Activated naive CD4-positive, alpha-beta T cell treated with anti-CD3 and anti-CD28 coated beads for 36 hours (primary cell): Measurements from ENCODE around the gene ANP32E. TPM values are rescaled to one million over a fixed set of nuclear protein-coding genes. Genes with fewer than 3 reads are reported as not detected.

Source experiments
- CTCF ChIA-PET: fragments of 350-600 bp; sonication (Branson Sonifier 250); formaldehyde crosslinking; loops from one replicate; lab custom pipeline; 2021; ENCODE audit warnings: antibody characterized with exemption; lab: Charles Lee
- DNase-seq: peaks from one replicate; pipeline ENCODE4 v3.0.0-alpha.2; 2020
- H3K27ac Mint-ChIP-seq: one replicate; pipeline ENCODE4 v1.8.0; 2021; ENCODE audit warnings: mild to moderate bottlenecking, mixed read lengths
- H3K27me3 Mint-ChIP-seq: one replicate; pipeline ENCODE4 v1.8.0; 2021; ENCODE audit warnings: low read depth, mixed read lengths
- H3K36me3 Mint-ChIP-seq: one replicate; pipeline ENCODE4 v1.8.0; 2021; ENCODE audit warnings: low read depth, mixed read lengths
- H3K4me1 Mint-ChIP-seq: one replicate; pipeline ENCODE4 v1.8.0; 2021; ENCODE audit warnings: low read depth, mixed read lengths
- H3K4me3 Mint-ChIP-seq: one replicate; pipeline ENCODE4 v1.8.0; 2021; ENCODE audit warnings: mild to moderate bottlenecking, moderate library complexity, mixed read lengths
- H3K9me3 Mint-ChIP-seq: one replicate; pipeline ENCODE4 v1.8.0; 2021; ENCODE audit warnings: mixed read lengths
- intact Hi-C: fragments of 100-400 bp; cut with micrococcal nuclease; formaldehyde crosslinking; loops from one replicate; pipeline ENCODE4 v1.15.1; 2023
- total RNA-seq, 2 experiments: library from RNA; stranded (reverse); gene quantifications; one replicate each; pipeline ENCODE4 v1.2.3, GENCODE V29; 2021

Gene ANP32E
- total RNA-seq, 2 experiments from 2014 or later = 201 to 202 TPM

- Mint-ChIP-seq H3K4me3 (no peak overlapping the region), H3K9me3 (no peaks in the 10 kb centered on the region), H3K4me1 (no peaks in the 10 kb centered on the region), H3K36me3 (no peaks in the 10 kb centered on the region), H3K27ac (no peak overlapping the region), H3K27me3 (no peaks in the 10 kb centered on the region)
- CTCF ChIA-PET = interaction anchor here (0.8 to 2.1 kb wide), 3 partner anchors 8 to 13 kb away, joined by 3 to 11 read pairs (median 6); no protein-coding TSS in a partner anchor
- DNase-seq = no peak
- intact Hi-C loops = no loop called here
These were observed 57.4 kb downstream of the ANP32E start for GRCh38 chr1:150178548-150178947.

DNA sequence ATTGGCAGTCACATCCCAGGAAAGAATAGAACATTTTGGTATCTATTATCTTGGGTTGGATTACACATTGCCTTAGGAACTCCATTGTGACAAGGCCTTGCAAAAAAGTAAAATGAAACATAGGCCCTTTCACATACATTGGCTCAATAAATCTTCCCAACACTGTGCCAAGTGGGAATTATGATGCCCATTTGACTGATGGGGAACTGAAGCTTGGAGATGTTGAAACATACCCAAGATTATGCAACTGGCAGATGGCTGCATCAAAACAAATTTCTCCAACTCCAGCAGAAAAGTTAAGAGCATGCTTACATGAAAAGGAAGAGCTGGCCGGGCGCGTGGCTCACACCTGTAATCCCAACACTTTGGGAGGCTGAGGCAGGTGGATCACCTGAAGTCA lies 59.3 kb downstream of the ANP32E start:
- Mint-ChIP-seq H3K4me1 (no peaks in the 10 kb centered on the region), H3K36me3 (no peaks in the 10 kb centered on the region), H3K9me3 (no peaks in the 10 kb centered on the region), H3K27me3 (no peaks in the 10 kb centered on the region), H3K4me3 (no peak overlapping the region), H3K27ac (no peak overlapping the region)
- intact Hi-C loops = no loop called here
- no peak for DNase-seq
- CTCF ChIA-PET = interaction anchor here (1.0 to 2.1 kb wide), 3 partner anchors 11 to 214 kb away, joined by 6 to 11 read pairs (median 9); no protein-coding TSS in a partner anchor

GRCh38 chr1:150173141-150173585 lies 62.7 kb downstream of the ANP32E start:
- CTCF ChIA-PET = interaction anchor here (12.0 kb wide), 1 partner anchor 99 kb away, joined by 122 read pairs; no protein-coding TSS in a partner anchor
- H3K27ac Mint-ChIP-seq = no peak overlapping the region
- no peaks in the 10 kb centered on the region for H3K27me3 Mint-ChIP-seq
- H3K4me3 Mint-ChIP-seq = no peak overlapping the region
- H3K9me3 Mint-ChIP-seq = no peaks in the 10 kb centered on the region
- H3K36me3 Mint-ChIP-seq = no peaks in the 10 kb centered on the region
- no peaks in the 10 kb centered on the region for H3K4me1 Mint-ChIP-seq
- intact Hi-C loops = no loop called here
- no peak for DNase-seq

DNA sequence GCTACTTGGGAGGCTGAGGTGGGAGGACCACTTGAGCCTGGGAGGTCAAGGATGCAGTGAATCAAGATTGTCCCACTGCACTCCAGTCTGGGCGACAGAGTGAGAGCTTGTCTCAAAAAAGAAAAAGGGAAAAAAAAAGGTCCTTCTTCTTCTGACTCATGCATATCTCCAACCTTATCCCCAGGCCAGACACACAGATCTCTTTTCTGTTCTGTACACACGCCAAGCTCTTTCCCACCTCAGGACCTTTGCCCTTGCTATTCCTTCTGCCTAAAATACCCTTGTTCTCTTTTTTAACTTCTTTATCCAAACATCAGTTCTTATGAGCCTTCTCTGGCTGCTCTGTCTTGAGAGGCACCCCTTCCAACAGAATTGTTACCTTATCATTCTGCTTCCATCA lies 64.1 kb downstream of the ANP32E start:
- Mint-ChIP-seq H3K27me3 (no peaks in the 10 kb centered on the region), H3K4me3 (no peak overlapping the region), H3K4me1 (no peaks in the 10 kb centered on the region), H3K36me3 (no peaks in the 10 kb centered on the region), H3K27ac (no peak overlapping the region), H3K9me3 (no peaks in the 10 kb centered on the region)
- intact Hi-C loops = no loop called here
- DNase-seq = no peak
- CTCF ChIA-PET = interaction anchor here (1.6 to 12.0 kb wide), 3 partner anchors 12 to 98 kb away, joined by 3 to 122 read pairs (median 28); no protein-coding TSS in a partner anchor

GRCh38 chr1:150168960-150169601 lies 66.8 kb downstream of the ANP32E start:
- intact Hi-C loops = loop anchor here (1.0 to 5.0 kb wide), 2 partner anchors 96 to 277 kb away; no protein-coding TSS in a partner anchor
- no peaks in the 10 kb centered on the region for H3K9me3 Mint-ChIP-seq
- DNase-seq = peak; percentile 72
- H3K4me3 Mint-ChIP-seq = no peak overlapping the region
- CTCF ChIA-PET = interaction anchor here (0.7 to 12.0 kb wide), 7 partner anchors 8 to 207 kb away, joined by 3 to 122 read pairs (median 4); no protein-coding TSS in a partner anchor
- no peaks in the 10 kb centered on the region for H3K27me3 Mint-ChIP-seq
- H3K36me3 Mint-ChIP-seq = no peaks in the 10 kb centered on the region
- no peak overlapping the region for H3K27ac Mint-ChIP-seq
- no peaks in the 10 kb centered on the region for H3K4me1 Mint-ChIP-seq

Other genes starting within 250 kb of the ANP32E start
- 10 to 100 TPM; 10.9 to 11.0 TPM for gene OTUD7B, start 225.4 kb downstream of the ANP32E start, total RNA-seq
- gene VPS45, start 168.3 kb downstream of the ANP32E start, total RNA-seq = 10 to 100 TPM; 21.2 to 23.6 TPM
- 1 to 10 TPM; 4.4 to 4.7 TPM for gene PLEKHO1, start 86.2 kb downstream of the ANP32E start, total RNA-seq
- gene CA14, start 21.7 kb upstream of the ANP32E start, total RNA-seq = not detected
- gene APH1A, start 32.9 kb upstream of the ANP32E start, total RNA-seq = 10 to 100 TPM; 71.2 to 75.7 TPM
- under 1 TPM; 0.41 to 0.86 TPM for gene C1orf54, start 36.7 kb upstream of the ANP32E start, total RNA-seq
- 1 to 10 TPM in 1 of 2 experiments, under 1 TPM in 1; 0.84 to 1.0 TPM for gene CIART, start 46.4 kb upstream of the ANP32E start, total RNA-seq
- gene MRPS21, start 57.7 kb upstream of the ANP32E start, total RNA-seq = 10 to 100 TPM; 80.3 to 83.8 TPM
- 10 to 100 TPM; 49.1 to 52.5 TPM for gene PRPF3, start 85.4 kb upstream of the ANP32E start, total RNA-seq
- gene RPRD2, start 128.0 kb upstream of the ANP32E start, total RNA-seq = 10 to 100 TPM; 20.9 to 22.9 TPM